Measurements from ENCODE around the gene MEGF8.

DNA sequence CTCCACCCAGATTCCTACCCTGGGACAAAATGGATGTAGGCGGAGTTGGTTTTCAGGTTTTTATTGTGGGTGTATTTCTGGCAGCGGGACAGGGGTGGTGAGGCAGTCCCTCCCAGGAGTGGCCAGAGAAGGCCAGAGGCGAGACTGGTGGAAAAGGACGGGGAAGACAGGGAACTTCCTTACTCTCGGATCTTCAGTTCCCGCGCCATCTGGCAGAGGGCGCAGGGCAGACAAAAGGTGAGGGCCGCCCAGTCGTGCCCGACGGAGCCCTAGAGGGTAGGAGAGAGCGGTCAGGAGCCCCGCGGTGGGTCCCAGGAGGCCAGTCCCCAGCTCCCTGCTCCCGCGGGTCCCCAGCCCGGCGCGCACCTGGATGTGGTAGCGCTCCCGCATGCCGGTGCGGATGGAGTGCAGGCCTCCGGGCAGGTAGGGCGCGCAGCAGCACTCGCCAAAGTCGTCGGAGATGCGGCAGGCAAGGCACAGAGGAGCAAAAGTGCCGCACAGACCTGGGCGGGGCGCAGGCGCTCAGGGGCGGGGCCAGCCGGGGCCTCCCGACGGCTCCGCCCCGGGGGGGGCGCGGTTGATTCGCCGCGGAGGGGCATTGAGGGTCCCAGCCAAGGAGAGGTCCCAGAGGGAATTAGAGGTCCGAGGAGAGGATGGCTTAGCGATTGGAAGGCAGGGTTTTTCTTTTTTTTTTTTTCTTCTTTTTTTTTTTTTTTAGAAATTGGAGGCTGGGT, 61.7 kb downstream of the MEGF8 start:
- TF ChIP-seq, protein P1, sequence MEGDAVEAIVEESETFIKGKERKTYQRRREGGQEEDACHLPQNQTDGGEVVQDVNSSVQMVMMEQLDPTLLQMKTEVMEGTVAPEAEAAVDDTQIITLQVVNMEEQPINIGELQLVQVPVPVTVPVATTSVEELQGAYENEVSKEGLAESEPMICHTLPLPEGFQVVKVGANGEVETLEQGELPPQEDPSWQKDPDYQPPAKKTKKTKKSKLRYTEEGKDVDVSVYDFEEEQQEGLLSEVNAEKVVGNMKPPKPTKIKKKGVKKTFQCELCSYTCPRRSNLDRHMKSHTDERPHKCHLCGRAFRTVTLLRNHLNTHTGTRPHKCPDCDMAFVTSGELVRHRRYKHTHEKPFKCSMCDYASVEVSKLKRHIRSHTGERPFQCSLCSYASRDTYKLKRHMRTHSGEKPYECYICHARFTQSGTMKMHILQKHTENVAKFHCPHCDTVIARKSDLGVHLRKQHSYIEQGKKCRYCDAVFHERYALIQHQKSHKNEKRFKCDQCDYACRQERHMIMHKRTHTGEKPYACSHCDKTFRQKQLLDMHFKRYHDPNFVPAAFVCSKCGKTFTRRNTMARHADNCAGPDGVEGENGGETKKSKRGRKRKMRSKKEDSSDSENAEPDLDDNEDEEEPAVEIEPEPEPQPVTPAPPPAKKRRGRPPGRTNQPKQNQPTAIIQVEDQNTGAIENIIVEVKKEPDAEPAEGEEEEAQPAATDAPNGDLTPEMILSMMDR (IDR thresholded peaks at IDR 0.05): peak in 5 of 6 experiments; percentile 37 to 65 (median 48)
- peak in 1 of 4 donors; percentile 38 for TF ChIP-seq POLR2A (IDR thresholded peaks at IDR 0.05)

Measured in esophagus squamous epithelium (tissue), 4 donors.